NT2/D1 (cell line): ENCODE measurements around the gene SEMA6B.

Source experiments
- SUZ12 ChIP-seq: IDR thresholded peaks from 2 replicates; pipeline ENCODE4 v1.6.1; 2011; ENCODE audit not compliant: insufficient read length, insufficient read depth; ENCODE audit errors: extremely low read depth
- ZNF274 ChIP-seq: IDR thresholded peaks from 2 replicates; pipeline ENCODE4 v1.6.1; 2011; ENCODE audit warnings: mild to moderate bottlenecking, low read depth, low read length

- TF ChIP-seq ZNF274 (no peak), SUZ12 (no peak)
These were observed 55.7 kb downstream of the SEMA6B start for GRCh38 chr19:4503825-4504170.
